IMR-90 (cell line): ENCODE data around the gene NFATC1. TPM values are rescaled to one million over a fixed set of nuclear protein-coding genes. Genes with fewer than 3 reads are reported as not detected.

Source experiments
- ATAC-seq: fragments of 200-7000 bp; cut with Tn5 transposase; 2 replicates; pipeline ENCODE4 v1.9.1; 2020; ENCODE audit warnings: low read depth, mild to moderate bottlenecking, moderate library complexity
- BruUV-seq: library from RNA; stranded (reverse); fragments of 400-500 nt; replicated peaks from 2 replicates; lab custom pipeline; 2021; lab: Mats Ljungman, UMichigan
- CTCF ChIA-PET: fragments of 300-600 bp; formaldehyde crosslinking; extraction: SDS; loops from one replicate; lab custom pipeline; 2021; ENCODE audit warnings: antibody characterized with exemption; lab: Yijun Ruan, JAX
- POLR2A ChIA-PET: fragments of 300-600 bp; sonication (Branson Sonifier 250); formaldehyde crosslinking; loops from one replicate; lab custom pipeline; 2022; ENCODE audit warnings: antibody characterized with exemption; ENCODE audit not compliant: unreplicated experiment; lab: Charles Lee
- DNase-seq: peaks from one replicate; pipeline ENCODE4 v3.0.0; 2013
- H2AFZ ChIP-seq: replicated peaks from 2 replicates; pipeline ENCODE3; 2013; ENCODE audit warnings: low read length, mild to moderate bottlenecking; ENCODE audit not compliant: poor library complexity
- H2AK5ac ChIP-seq: 2 replicates; pipeline ENCODE4 v1.6.1; 2013; ENCODE audit warnings: low read depth, low read length, inconsistent platforms
- H2AK9ac ChIP-seq: replicated peaks from 2 replicates; pipeline ENCODE3; 2013; ENCODE audit warnings: mild to moderate bottlenecking, low read depth, low read length, moderate library complexity; ENCODE audit not compliant: poor library complexity
- H2BK120ac ChIP-seq: 2 replicates; pipeline ENCODE4 v1.6.1; 2013; ENCODE audit warnings: low read depth, low read length, inconsistent platforms
- H2BK15ac ChIP-seq: 3 replicates; pipeline ENCODE4 v1.6.1; 2013; ENCODE audit warnings: low read depth, low read length, inconsistent platforms
- H2BK20ac ChIP-seq: 2 replicates; pipeline ENCODE4 v1.6.1; 2013; ENCODE audit warnings: low read depth, mild to moderate bottlenecking, inconsistent platforms, low read length, moderate library complexity
- H2BK5ac ChIP-seq: 2 replicates; pipeline ENCODE4 v1.6.1; 2013; ENCODE audit warnings: mild to moderate bottlenecking, low read depth, low read length, inconsistent platforms; ENCODE audit not compliant: poor library complexity, severe bottlenecking
- H3K14ac ChIP-seq: replicated peaks from 2 replicates; pipeline ENCODE4 v1.6.1; 2013; ENCODE audit warnings: low read depth, low read length, inconsistent platforms
- H3K18ac ChIP-seq: 2 replicates; pipeline ENCODE4 v1.6.1; 2013; ENCODE audit warnings: low read depth, low read length, control low read depth
- H3K23ac ChIP-seq: 2 replicates; pipeline ENCODE4 v1.6.1; 2013; ENCODE audit warnings: low read depth, low read length, inconsistent platforms
- H3K27ac ChIP-seq: 2 replicates; pipeline ENCODE4 v1.5.1; 2013; ENCODE audit warnings: mild to moderate bottlenecking, control low read depth, low read length; ENCODE audit not compliant: insufficient read depth
- H3K27me3 ChIP-seq: 2 replicates; pipeline ENCODE4 v1.6.1; 2013; ENCODE audit warnings: low read length; ENCODE audit not compliant: control insufficient read depth, insufficient read depth
- H3K36me3 ChIP-seq: 2 replicates; pipeline ENCODE4 v1.6.1; 2013; ENCODE audit warnings: low read length, mixed read lengths; ENCODE audit not compliant: control insufficient read depth, insufficient read depth
- H3K4ac ChIP-seq: 2 replicates; pipeline ENCODE4 v1.6.1; 2013; ENCODE audit warnings: low read depth, low read length, inconsistent platforms
- H3K4me1 ChIP-seq: 2 replicates; pipeline ENCODE4 v1.6.1; 2013; ENCODE audit warnings: low read length, mixed read lengths; ENCODE audit not compliant: control insufficient read depth, insufficient read depth
- H3K4me2 ChIP-seq: 2 replicates; pipeline ENCODE4 v1.6.1; 2013; ENCODE audit warnings: low read depth, mild to moderate bottlenecking, control low read depth, low read length, moderate library complexity
- H3K4me3 ChIP-seq: 2 replicates; pipeline ENCODE4 v1.5.1; 2013; ENCODE audit warnings: low read depth, mild to moderate bottlenecking, control low read depth, low read length, moderate library complexity; ENCODE audit not compliant: insufficient read depth
- H3K56ac ChIP-seq: 2 replicates; pipeline ENCODE4 v1.6.1; 2013; ENCODE audit warnings: low read length, inconsistent platforms; ENCODE audit not compliant: insufficient read depth; ENCODE audit errors: extremely low read depth
- H3K79me1 ChIP-seq, 2 experiments: 2 replicates each; pipeline ENCODE4 v1.6.1; 2013; ENCODE audit warnings: low read length in 2 of 2, inconsistent platforms in 1 of 2, low read depth in 1 of 2
- H3K9ac ChIP-seq: 2 replicates; pipeline ENCODE4 v1.6.1; 2013; ENCODE audit warnings: low read depth, low read length, control low read depth
- H3K9me1 ChIP-seq: 2 replicates; pipeline ENCODE4 v1.6.1; 2013; ENCODE audit warnings: low read length, inconsistent platforms; ENCODE audit not compliant: insufficient read depth
- H3K9me3 ChIP-seq: 2 replicates; pipeline ENCODE4 v1.6.1; 2013; ENCODE audit warnings: low read length; ENCODE audit not compliant: control insufficient read depth, insufficient read depth
- H4K20me1 ChIP-seq: 2 replicates; pipeline ENCODE4 v1.6.1; 2013; ENCODE audit warnings: low read length, inconsistent platforms; ENCODE audit not compliant: insufficient read depth
- H4K5ac ChIP-seq: 2 replicates; pipeline ENCODE4 v1.6.1; 2013; ENCODE audit warnings: mild to moderate bottlenecking, low read depth, low read length, control low read depth
- H4K8ac ChIP-seq, 2 experiments: 2 replicates each; pipeline ENCODE4 v1.6.1; 2013; ENCODE audit warnings: low read depth in 2 of 2, low read length in 2 of 2, control low read depth in 1 of 2, inconsistent platforms in 1 of 2
- H4K91ac ChIP-seq: 2 replicates; pipeline ENCODE4 v1.6.1; 2013; ENCODE audit warnings: low read depth, low read length, inconsistent platforms; ENCODE audit not compliant: insufficient read depth
- BHLHE40 ChIP-seq: fragments of 150-350 bp; IDR thresholded peaks from 2 replicates; pipeline ENCODE4 v1.6.1; 2016; ENCODE audit warnings: mild to moderate bottlenecking, low read depth, low read length
- CHD1 ChIP-seq: IDR thresholded peaks from 2 replicates; pipeline ENCODE4 v1.6.1; 2012; ENCODE audit warnings: low read depth, low read length, improper control_type of control experiment
- MAFK ChIP-seq: IDR thresholded peaks from 2 replicates; pipeline ENCODE4 v1.6.1; 2012; ENCODE audit warnings: low read depth, low read length, improper control_type of control experiment
- MAZ ChIP-seq: IDR thresholded peaks from 2 replicates; pipeline ENCODE4 v1.6.1; 2012; ENCODE audit warnings: low read depth, mild to moderate bottlenecking, low read length, improper control_type of control experiment, moderate library complexity, borderline replicate concordance
- MXI1 ChIP-seq: IDR thresholded peaks from 2 replicates; pipeline ENCODE4 v1.6.1; 2012; ENCODE audit warnings: low read depth, mild to moderate bottlenecking, low read length, moderate library complexity, borderline replicate concordance
- POLR2A ChIP-seq: IDR thresholded peaks from 2 replicates; pipeline ENCODE4 v1.6.1; 2012; ENCODE audit warnings: mild to moderate bottlenecking, low read depth, low read length
- RCOR1 ChIP-seq: IDR thresholded peaks from 2 replicates; pipeline ENCODE4 v1.6.1; 2012; ENCODE audit warnings: mild to moderate bottlenecking, low read length, improper control_type of control experiment; ENCODE audit not compliant: insufficient replicate concordance
- RFX5 ChIP-seq: IDR thresholded peaks from 2 replicates; pipeline ENCODE4 v1.8.0; 2012; ENCODE audit warnings: low read depth, mild to moderate bottlenecking, low read length, moderate library complexity
- WGBS, 2 experiments: methylation state at CpG; one replicate each; pipeline versions ENCODE4 v1.1.5 to v1.1.7; 2013; ENCODE audit warnings: missing lambda C conversion rate in 2 of 2; ENCODE audit not compliant: insufficient read length in 1 of 2; ENCODE audit errors: extremely low coverage in 2 of 2; 5-methylcytosine and 5-hydroxymethylcytosine counted together
- dilution Hi-C: fragments of 300-500 bp; cut with HindIII; formaldehyde crosslinking; loops from one replicate; pipeline ENCODE4 v1.14.3; 2018; ENCODE audit warnings: low sequenced_read_pairs; ENCODE audit not compliant: unreplicated experiment
- in situ Hi-C: fragments of 300-500 bp; cut with MboI; formaldehyde crosslinking; loops from 3 replicates; pipeline ENCODE4 v1.14.3; 2019; ENCODE audit warnings: low sequenced_read_pairs, inconsistent platforms, mixed read lengths
- intact Hi-C: fragments of 100-400 bp; cut with micrococcal nuclease; formaldehyde crosslinking; loops from 2 replicates; pipeline ENCODE4 v1.10.0; 2022
- polyA plus RNA-seq, 3 experiments: library from polyadenylated mRNA; depleted of rRNA; stranded (reverse); fragments of >200 nt; gene quantifications; 2 replicates each; pipeline ENCODE4 v1.2.3, GENCODE V29; 2012; ENCODE audit warnings: low replicate concordance in 1 of 3
- total RNA-seq: library from RNA; depleted of rRNA; stranded (reverse); fragments of >200 nt; gene quantifications from 2 replicates; pipeline ENCODE4 v1.2.3, GENCODE V29; 2012
- TF ChIP-seq, protein P1 (sequence below): conservative IDR thresholded peaks from 2 replicates; pipeline ENCODE4 v1.5.1; 2012; ENCODE audit warnings: mild to moderate bottlenecking, low read depth, low read length, improper control_type of control experiment
- TF ChIP-seq, protein P2 (sequence below): fragments of 150-350 bp; IDR thresholded peaks from 2 replicates; pipeline ENCODE4 v1.6.1; 2016; ENCODE audit warnings: low read depth, mild to moderate bottlenecking, low read length, moderate library complexity, borderline replicate concordance

NFATC1 gene
- total and polyA plus RNA-seq, 2 of the 4 experiments (the other 2 are of a cell fraction), result 0.36 to 1.8 TPM

DNA sequence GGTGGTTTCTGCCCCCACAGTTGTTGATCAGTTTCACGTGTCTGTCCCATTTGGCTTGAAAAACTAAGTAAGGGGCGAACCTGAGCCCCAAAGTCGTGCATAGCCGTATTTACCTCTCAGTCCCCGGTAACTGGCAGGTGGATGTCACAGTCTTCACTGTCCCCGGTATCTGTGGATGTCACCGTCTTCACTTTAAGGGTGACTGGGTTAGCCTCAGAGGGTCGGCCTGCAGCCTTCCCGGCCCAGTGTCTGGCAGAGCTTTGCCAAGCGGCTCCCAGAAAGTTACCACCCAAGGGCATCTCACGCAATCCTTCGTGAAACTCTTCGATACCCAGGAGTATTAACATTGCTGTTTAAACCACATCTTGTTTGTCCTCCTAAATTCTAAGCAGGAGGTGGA lies 158.6 kb downstream of the NFATC1 start:
- H4K20me1 ChIP-seq, result no peaks in the 10 kb centered on the region
- no peak overlapping the region for H3K4me3 ChIP-seq
- H3K9ac ChIP-seq, result no peak overlapping the region
- H4K91ac ChIP-seq, result no peak overlapping the region
- H2BK5ac ChIP-seq, result no peak overlapping the region
- no peak overlapping the region for H3K27ac ChIP-seq
- ATAC-seq (no peak), DNase-seq (no peak)
- no peak overlapping the region for H3K18ac ChIP-seq
- BruUV-seq, result no TSS peak
- H3K4me2 ChIP-seq, result no peak overlapping the region
- no peak overlapping the region for H2BK20ac ChIP-seq
- H2AFZ ChIP-seq, result no peak overlapping the region
- H2AK9ac ChIP-seq, result no peak overlapping the region
- TF ChIP-seq, protein P1, sequence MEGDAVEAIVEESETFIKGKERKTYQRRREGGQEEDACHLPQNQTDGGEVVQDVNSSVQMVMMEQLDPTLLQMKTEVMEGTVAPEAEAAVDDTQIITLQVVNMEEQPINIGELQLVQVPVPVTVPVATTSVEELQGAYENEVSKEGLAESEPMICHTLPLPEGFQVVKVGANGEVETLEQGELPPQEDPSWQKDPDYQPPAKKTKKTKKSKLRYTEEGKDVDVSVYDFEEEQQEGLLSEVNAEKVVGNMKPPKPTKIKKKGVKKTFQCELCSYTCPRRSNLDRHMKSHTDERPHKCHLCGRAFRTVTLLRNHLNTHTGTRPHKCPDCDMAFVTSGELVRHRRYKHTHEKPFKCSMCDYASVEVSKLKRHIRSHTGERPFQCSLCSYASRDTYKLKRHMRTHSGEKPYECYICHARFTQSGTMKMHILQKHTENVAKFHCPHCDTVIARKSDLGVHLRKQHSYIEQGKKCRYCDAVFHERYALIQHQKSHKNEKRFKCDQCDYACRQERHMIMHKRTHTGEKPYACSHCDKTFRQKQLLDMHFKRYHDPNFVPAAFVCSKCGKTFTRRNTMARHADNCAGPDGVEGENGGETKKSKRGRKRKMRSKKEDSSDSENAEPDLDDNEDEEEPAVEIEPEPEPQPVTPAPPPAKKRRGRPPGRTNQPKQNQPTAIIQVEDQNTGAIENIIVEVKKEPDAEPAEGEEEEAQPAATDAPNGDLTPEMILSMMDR, result no peak
- no peak for TF ChIP-seq RCOR1
- TF ChIP-seq, protein P2, sequence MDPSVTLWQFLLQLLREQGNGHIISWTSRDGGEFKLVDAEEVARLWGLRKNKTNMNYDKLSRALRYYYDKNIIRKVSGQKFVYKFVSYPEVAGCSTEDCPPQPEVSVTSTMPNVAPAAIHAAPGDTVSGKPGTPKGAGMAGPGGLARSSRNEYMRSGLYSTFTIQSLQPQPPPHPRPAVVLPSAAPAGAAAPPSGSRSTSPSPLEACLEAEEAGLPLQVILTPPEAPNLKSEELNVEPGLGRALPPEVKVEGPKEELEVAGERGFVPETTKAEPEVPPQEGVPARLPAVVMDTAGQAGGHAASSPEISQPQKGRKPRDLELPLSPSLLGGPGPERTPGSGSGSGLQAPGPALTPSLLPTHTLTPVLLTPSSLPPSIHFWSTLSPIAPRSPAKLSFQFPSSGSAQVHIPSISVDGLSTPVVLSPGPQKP, result no peak
- no peak for TF ChIP-seq MXI1
- TF ChIP-seq POLR2A, result no peak
- TF ChIP-seq BHLHE40, result no peak
- no peak for TF ChIP-seq MAFK
- no peak for TF ChIP-seq CHD1
- TF ChIP-seq RFX5, result no peak
- no peak for TF ChIP-seq MAZ
- H3K56ac ChIP-seq, result no peak overlapping the region
- peaks cover 15% of the 10 kb centered on the region; the same call in 1 of the 2 replicates for H3K27me3 ChIP-seq
- no peak overlapping the region for H2AK5ac ChIP-seq
- intact Hi-C loops, result no loop called here
- H3K79me1 ChIP-seq, result no peaks in the 10 kb centered on the region
- no peak overlapping the region for H3K14ac ChIP-seq
- dilution Hi-C loops, result no loop called here
- ChIA-PET POLR2A (no interaction called here), CTCF (no interaction called here)
- H3K9me3 ChIP-seq, result no peaks in the 10 kb centered on the region
- H3K4ac ChIP-seq, result no peak overlapping the region
- no peaks in the 10 kb centered on the region for H3K36me3 ChIP-seq
- 80% methylated on average over 5 of the region's 13 CpGs; no CpG with 5 or more reads in 1 of the 2 experiments for WGBS, 2 experiments
- in situ Hi-C loops, result no loop called here
- H2BK15ac ChIP-seq, result no peak overlapping the region
- no peak overlapping the region for H3K23ac ChIP-seq
- no peak overlapping the region for H4K5ac ChIP-seq
- H3K4me1 ChIP-seq, result no peaks in the 10 kb centered on the region
- H4K8ac ChIP-seq, result no peak overlapping the region
- no peaks in the 10 kb centered on the region for H3K9me1 ChIP-seq
- H2BK120ac ChIP-seq, result no peak overlapping the region
